ENCODE measurements around the gene IGSF5.

IGSF5 gene

GRCh38 chr21:39715804-39716397, 29.1 kb upstream of the IGSF5 start:
- H2BK120ac ChIP-seq (ENCODE audit: low read depth, low read length): no peak overlapping the region
- no peak overlapping the region for H3K23ac ChIP-seq (ENCODE audit: low read length)
- peak; percentile 49 for DNase-seq
- no peak overlapping the region for H4K5ac ChIP-seq (ENCODE audit: low read length)
- no peaks in the 10 kb centered on the region for H3K36me3 ChIP-seq (ENCODE audit: control insufficient read depth, insufficient read depth, low read length)
- no peaks in the 10 kb centered on the region for H3K4me1 ChIP-seq (ENCODE audit: control insufficient read depth, low read depth, low read length)
- no CpG with 5 or more reads among the region's 10 CpGs for WGBS (ENCODE audit: extremely low coverage, insufficient coverage, low lambda C conversion rate)
- H3K79me1 ChIP-seq (ENCODE audit: low read length): no peaks in the 10 kb centered on the region
- no peaks in the 10 kb centered on the region for H3K27me3 ChIP-seq (ENCODE audit: insufficient read depth, low read length, poor library complexity)
- no peak overlapping the region for H4K8ac ChIP-seq (ENCODE audit: low read depth, low read length)
- H3K4ac ChIP-seq (ENCODE audit: low read depth, low read length): no peak overlapping the region
- H3K4me2 ChIP-seq (ENCODE audit: low read length): no peak overlapping the region
- H3K4me3 ChIP-seq (ENCODE audit: low read length): no peak overlapping the region
- H3K18ac ChIP-seq (ENCODE audit: low read length): no peak overlapping the region
- no peak overlapping the region for H2BK15ac ChIP-seq (replicated peaks; ENCODE audit: low read depth)
- H2BK5ac ChIP-seq (ENCODE audit: low read length): no peak overlapping the region
- H3K79me2 ChIP-seq (ENCODE audit: control insufficient read depth, insufficient read depth, low read length): no peaks in the 10 kb centered on the region
- H3K27ac ChIP-seq (ENCODE audit: low read depth, low read length): no peak overlapping the region
- H3K56ac ChIP-seq (ENCODE audit: low read length): no peak overlapping the region
- H3K9ac ChIP-seq (ENCODE audit: low read length): no peak overlapping the region
- H2AK5ac ChIP-seq (ENCODE audit: low read length): no peak overlapping the region

GRCh38 chr21:39720126-39720778, 24.7 kb upstream of the IGSF5 start:
- Histone ChIP-seq H3K79me1 (ENCODE audit: low read length) (no peaks in the 10 kb centered on the region), H3K27ac (ENCODE audit: low read depth, low read length) (no peak overlapping the region), H3K4me3 (ENCODE audit: low read length) (no peak overlapping the region), H3K36me3 (ENCODE audit: control insufficient read depth, insufficient read depth, low read length) (no peaks in the 10 kb centered on the region), H2BK15ac (replicated peaks; ENCODE audit: low read depth) (no peak overlapping the region), H3K79me2 (ENCODE audit: control insufficient read depth, insufficient read depth, low read length) (no peaks in the 10 kb centered on the region), H3K27me3 (ENCODE audit: insufficient read depth, low read length, poor library complexity) (no peaks in the 10 kb centered on the region), H2AK5ac (ENCODE audit: low read length) (no peak overlapping the region), H4K5ac (ENCODE audit: low read length) (no peak overlapping the region), H3K4ac (ENCODE audit: low read depth, low read length) (no peak overlapping the region), H3K4me1 (ENCODE audit: control insufficient read depth, low read depth, low read length) (no peaks in the 10 kb centered on the region), H2BK120ac (ENCODE audit: low read depth, low read length) (no peak overlapping the region), H3K23ac (ENCODE audit: low read length) (no peak overlapping the region), H3K4me2 (ENCODE audit: low read length) (no peak overlapping the region), H3K18ac (ENCODE audit: low read length) (no peak overlapping the region), H2BK5ac (ENCODE audit: low read length) (no peak overlapping the region), H3K9ac (ENCODE audit: low read length) (no peak overlapping the region), H3K56ac (ENCODE audit: low read length) (no peak overlapping the region), H4K8ac (ENCODE audit: low read depth, low read length) (no peak overlapping the region)
- WGBS (ENCODE audit: extremely low coverage, insufficient coverage, low lambda C conversion rate): no CpG with 5 or more reads among the region's 5 CpGs
- no peak for DNase-seq

GRCh38 chr21:39721885-39722284, 23.1 kb upstream of the IGSF5 start:
- no peaks in the 10 kb centered on the region for H3K4me1 ChIP-seq (ENCODE audit: control insufficient read depth, low read depth, low read length)
- H3K79me2 ChIP-seq (ENCODE audit: control insufficient read depth, insufficient read depth, low read length): no peaks in the 10 kb centered on the region
- no peak overlapping the region for H3K4me3 ChIP-seq (ENCODE audit: low read length)
- H2BK5ac ChIP-seq (ENCODE audit: low read length): no peak overlapping the region
- no peak overlapping the region for H3K4me2 ChIP-seq (ENCODE audit: low read length)
- no peak overlapping the region for H3K4ac ChIP-seq (ENCODE audit: low read depth, low read length)
- no peak overlapping the region for H3K56ac ChIP-seq (ENCODE audit: low read length)
- no peak for DNase-seq
- no peak overlapping the region for H4K5ac ChIP-seq (ENCODE audit: low read length)
- no peak overlapping the region for H4K8ac ChIP-seq (ENCODE audit: low read depth, low read length)
- no peaks in the 10 kb centered on the region for H3K36me3 ChIP-seq (ENCODE audit: control insufficient read depth, insufficient read depth, low read length)
- H3K27ac ChIP-seq (ENCODE audit: low read depth, low read length): no peak overlapping the region
- no peaks in the 10 kb centered on the region for H3K79me1 ChIP-seq (ENCODE audit: low read length)
- H2BK15ac ChIP-seq (replicated peaks; ENCODE audit: low read depth): no peak overlapping the region
- no CpG with 5 or more reads among the region's 1 CpG for WGBS (ENCODE audit: extremely low coverage, insufficient coverage, low lambda C conversion rate)
- no peak overlapping the region for H3K18ac ChIP-seq (ENCODE audit: low read length)
- no peak overlapping the region for H2BK120ac ChIP-seq (ENCODE audit: low read depth, low read length)
- no peak overlapping the region for H2AK5ac ChIP-seq (ENCODE audit: low read length)
- no peak overlapping the region for H3K9ac ChIP-seq (ENCODE audit: low read length)
- no peaks in the 10 kb centered on the region for H3K27me3 ChIP-seq (ENCODE audit: insufficient read depth, low read length, poor library complexity)
- no peak overlapping the region for H3K23ac ChIP-seq (ENCODE audit: low read length)

GRCh38 chr21:39724944-39725343, 20.0 kb upstream of the IGSF5 start:
- no peak for DNase-seq
- H3K4me2 ChIP-seq (ENCODE audit: low read length): no peak overlapping the region
- no peak overlapping the region for H4K5ac ChIP-seq (ENCODE audit: low read length)
- H2BK15ac ChIP-seq (replicated peaks; ENCODE audit: low read depth): no peak overlapping the region
- no peak overlapping the region for H3K56ac ChIP-seq (ENCODE audit: low read length)
- H3K18ac ChIP-seq (ENCODE audit: low read length): no peak overlapping the region
- H2AK5ac ChIP-seq (ENCODE audit: low read length): no peak overlapping the region
- H3K79me2 ChIP-seq (ENCODE audit: control insufficient read depth, insufficient read depth, low read length): no peaks in the 10 kb centered on the region
- H3K27me3 ChIP-seq (ENCODE audit: insufficient read depth, low read length, poor library complexity): no peaks in the 10 kb centered on the region
- no peaks in the 10 kb centered on the region for H3K79me1 ChIP-seq (ENCODE audit: low read length)
- H3K4ac ChIP-seq (ENCODE audit: low read depth, low read length): no peak overlapping the region
- H3K4me1 ChIP-seq (ENCODE audit: control insufficient read depth, low read depth, low read length): no peaks in the 10 kb centered on the region
- no peak overlapping the region for H3K27ac ChIP-seq (ENCODE audit: low read depth, low read length)
- no peak overlapping the region for H2BK120ac ChIP-seq (ENCODE audit: low read depth, low read length)
- no peak overlapping the region for H4K8ac ChIP-seq (ENCODE audit: low read depth, low read length)
- H2BK5ac ChIP-seq (ENCODE audit: low read length): no peak overlapping the region
- H3K9ac ChIP-seq (ENCODE audit: low read length): no peak overlapping the region
- WGBS (ENCODE audit: extremely low coverage, insufficient coverage, low lambda C conversion rate): no CpG with 5 or more reads among the region's 5 CpGs
- no peaks in the 10 kb centered on the region for H3K36me3 ChIP-seq (ENCODE audit: control insufficient read depth, insufficient read depth, low read length)
- no peak overlapping the region for H3K23ac ChIP-seq (ENCODE audit: low read length)
- no peak overlapping the region for H3K4me3 ChIP-seq (ENCODE audit: low read length)

- no peaks in the 10 kb centered on the region for H3K79me2 ChIP-seq (ENCODE audit: control insufficient read depth, insufficient read depth, low read length)
- no peak overlapping the region for H4K8ac ChIP-seq (ENCODE audit: low read depth, low read length)
- no peak for DNase-seq
- no peak overlapping the region for H3K9ac ChIP-seq (ENCODE audit: low read length)
- no peak overlapping the region for H3K4ac ChIP-seq (ENCODE audit: low read depth, low read length)
- no peak overlapping the region for H4K5ac ChIP-seq (ENCODE audit: low read length)
- H3K4me2 ChIP-seq (ENCODE audit: low read length): no peak overlapping the region
- no peak overlapping the region for H3K18ac ChIP-seq (ENCODE audit: low read length)
- H3K4me3 ChIP-seq (ENCODE audit: low read length): no peak overlapping the region
- WGBS (ENCODE audit: extremely low coverage, insufficient coverage, low lambda C conversion rate): no CpG with 5 or more reads among the region's 7 CpGs
- no peak overlapping the region for H3K27ac ChIP-seq (ENCODE audit: low read depth, low read length)
- no peak overlapping the region for H2BK120ac ChIP-seq (ENCODE audit: low read depth, low read length)
- H3K79me1 ChIP-seq (ENCODE audit: low read length): no peaks in the 10 kb centered on the region
- no peaks in the 10 kb centered on the region for H3K36me3 ChIP-seq (ENCODE audit: control insufficient read depth, insufficient read depth, low read length)
- no peak overlapping the region for H3K23ac ChIP-seq (ENCODE audit: low read length)
- no peak overlapping the region for H2BK15ac ChIP-seq (replicated peaks; ENCODE audit: low read depth)
- H2BK5ac ChIP-seq (ENCODE audit: low read length): no peak overlapping the region
- no peak overlapping the region for H3K56ac ChIP-seq (ENCODE audit: low read length)
- H3K27me3 ChIP-seq (ENCODE audit: insufficient read depth, low read length, poor library complexity): no peaks in the 10 kb centered on the region
- H2AK5ac ChIP-seq (ENCODE audit: low read length): no peak overlapping the region
- no peaks in the 10 kb centered on the region for H3K4me1 ChIP-seq (ENCODE audit: control insufficient read depth, low read depth, low read length)
Observed at GRCh38 chr21:39726133-39726532, 18.9 kb upstream of the IGSF5 start.

Measured in mesendoderm (in vitro differentiated cells).